Heart right ventricle (tissue), 16 donors: ENCODE results near the gene PCYT1B. TPM values are rescaled to one million over a fixed set of nuclear protein-coding genes. Genes with fewer than 3 reads are reported as not detected.

Experiments
- ATAC-seq, 8 donors: fragments of 200-7000 bp; cut with Tn5 transposase; one replicate each; pipeline ENCODE4 v1.9.1; 2020; ENCODE audit warnings: mild to moderate bottlenecking in 8 of 8, moderate library complexity in 8 of 8, moderate number of reproducible peaks in 1 of 8
- DNase-seq, 2 donors: peaks; one replicate each; pipeline ENCODE4 v3.0.0-alpha.2; 2020
- H3K27ac ChIP-seq, 10 donors: fragments of 200-600 bp; sonication (generic) in 2 of 10; one replicate each; pipeline versions ENCODE4 v1.5.0 to v1.8.0; 2020 to 2022; ENCODE audit warnings: mild to moderate bottlenecking in 3 of 10
- H3K27me3 ChIP-seq, 7 donors: fragments of 200-600 bp; one replicate each; pipeline ENCODE4 v1.8.0; 2021 to 2022; ENCODE audit warnings: mild to moderate bottlenecking in 2 of 7
- H3K36me3 ChIP-seq, 9 donors: fragments of 200-600 bp; sonication (generic) in 1 of 9; one replicate each; pipeline versions ENCODE4 v1.5.0 to v1.8.0; 2020 to 2022; ENCODE audit warnings: mild to moderate bottlenecking in 2 of 9
- H3K4me1 ChIP-seq, 9 donors: fragments of 200-600 bp; sonication (generic) in 1 of 9; one replicate each; pipeline versions ENCODE4 v1.5.0 to v1.8.0; 2020 to 2022; ENCODE audit warnings: mild to moderate bottlenecking in 4 of 9
- H3K4me3 ChIP-seq, 10 donors: fragments of 200-600 bp; sonication (generic) in 2 of 10; one replicate each; pipeline versions ENCODE4 v1.5.0 to v1.8.0; 2020 to 2022; ENCODE audit warnings: mild to moderate bottlenecking in 7 of 10, moderate library complexity in 2 of 10
- H3K9me3 ChIP-seq, 11 donors: fragments of 200-600 bp in 10 of 11; sonication (generic) in 2 of 11; one replicate each; pipeline versions ENCODE4 v1.5.0 to v1.8.0; 2013 to 2022; ENCODE audit warnings: mild to moderate bottlenecking in 2 of 11, control low read depth in 1 of 11, moderate library complexity in 1 of 11
- CTCF ChIP-seq, 9 donors: fragments of 200-600 bp; sonication (generic) in 2 of 9; IDR thresholded peaks; one replicate each; pipeline versions ENCODE4 v1.5.0 to v1.8.0; 2021 to 2022; ENCODE audit warnings: antibody characterized with exemption in 9 of 9, mild to moderate bottlenecking in 5 of 9, moderate library complexity in 1 of 9
- WGBS, 2 donors: extraction: QIAGEN DNeasy Blood & Tissue Kit; methylation state at CpG; one replicate each; pipeline ENCODE4 v1.1.7; 2013; ENCODE audit warnings: inconsistent platforms in 1 of 2; 5-methylcytosine and 5-hydroxymethylcytosine counted together
- intact Hi-C, 10 donors: fragments of 100-400 bp; cut with DNase I; formaldehyde crosslinking; loops; one replicate each; pipeline versions ENCODE4 v1.11.1 to v1.14.2; 2022
- polyA plus RNA-seq, 2 donors: library from polyadenylated mRNA; stranded (reverse); fragments of 200-250 nt; gene quantifications; one replicate each; pipeline ENCODE4 v1.2.3, GENCODE V29; 2013
- total RNA-seq, 10 donors: library from RNA; stranded (reverse); fragmentation: NEBNext Ultra II Directional in 3 of 10; extraction: Animal tissue kit (Norgen Biotek cat#: 25700) in 3 of 10; gene quantifications; one replicate each; pipeline versions ENCODE4 v1.2.1 to v1.2.4, GENCODE V29; 2021 to 2023
- donor health status: Arrhythmogenic right ventricular cardiomyopathy.
- donor health status: ischemic (EF 13 %, LVEDD 7.1; RV severe dilation, severe dysfunction).
- donor health status: healthy with polysubstance abuse.
- donor health status: DM: no; HTN: yes; CAD: no.
- donor health status: DM: no; HTN: no; CAD: no.
- donor health status: ischemic (EF 25% LVEDD 6.9; RV normal size, moderate dysfunction).
- donor health status: ischemic (EF 25% LVEDD 5.7; RV mildly dilated, moderate dysfunction).
- donor health status: healthy.
- donor health status: DM: yes; HTN: yes; CAD: no.
- donor health status: Ischemic cardiomyopathy.
- donor health status: ischemic (EF 35%, LVEDD 5.7; RV mildly dilated, moderate dysfunction).
- donor health status: nonischemic (EF 11% LVEDD 7.7; RV severe dilation, severe dysfunction).
- donor health status: DM: yes; HTN: yes; CAD: no.
- donor health status: PGD.
- donor health status: ischemic (EF 29% LVEDD 5.4; RV normal size, mild dysfunction).
- donor health status: nonischemic (EF 23%, LVEDD 6.1; RV moderate dilation, normal function).

PCYT1B gene
- total and polyA plus RNA-seq, 12 donors: 0.07 to 0.34 (median 0.13) TPM; not detected in 5

GRCh38 chrX:24692305-24692704 lies 45.2 kb upstream of the PCYT1B start:
- no peak for TF ChIP-seq CTCF (IDR thresholded peaks at IDR 0.05)
- peaks cover 0 to 15% (median 6%) of the 10 kb centered on the region in 9 donors for H3K4me1 ChIP-seq
- H3K4me3 ChIP-seq: no peak overlapping the region
- H3K36me3 ChIP-seq: no peaks in the 10 kb centered on the region
- WGBS, 2 donors: 69 to 75% methylated on average over 4 of the region's 4 CpGs
- H3K27me3 ChIP-seq: no peaks in the 10 kb centered on the region
- no peaks in the 10 kb centered on the region for H3K9me3 ChIP-seq
- intact Hi-C loops: no loop called here
- H3K27ac ChIP-seq: no peak overlapping the region
- DNase-seq: no peak
- ATAC-seq: no peak

GRCh38 chrX:24684048-24684447 lies 36.9 kb upstream of the PCYT1B start:
- DNase-seq (no peak), ATAC-seq (no peak)
- no peak overlapping the region for H3K4me3 ChIP-seq
- WGBS, 2 donors: 74 to 90% methylated on average over 2 of the region's 2 CpGs
- no peaks in the 10 kb centered on the region for H3K27me3 ChIP-seq
- no peak for TF ChIP-seq CTCF (IDR thresholded peaks at IDR 0.05)
- no peaks in the 10 kb centered on the region for H3K9me3 ChIP-seq
- no peaks in the 10 kb centered on the region for H3K36me3 ChIP-seq
- H3K4me1 ChIP-seq: no peaks in the 10 kb centered on the region
- no peak overlapping the region for H3K27ac ChIP-seq
- intact Hi-C loops: no loop called here

GRCh38 chrX:24682739-24683432 lies 35.7 kb upstream of the PCYT1B start:
- Histone ChIP-seq H3K27ac (no peak overlapping the region), H3K36me3 (no peaks in the 10 kb centered on the region), H3K4me3 (no peak overlapping the region), H3K9me3 (no peaks in the 10 kb centered on the region), H3K27me3 (no peaks in the 10 kb centered on the region), H3K4me1 (no peaks in the 10 kb centered on the region)
- intact Hi-C loops: no loop called here
- TF ChIP-seq CTCF (IDR thresholded peaks at IDR 0.05): no peak
- ATAC-seq (no peak), DNase-seq (no peak)
- WGBS, 2 donors: 90 to 93% methylated on average over 7 of the region's 7 CpGs

GRCh38 chrX:24676403-24677024 lies 29.4 kb upstream of the PCYT1B start:
- DNase-seq: no peak
- intact Hi-C loops: no loop called here
- no peaks in the 10 kb centered on the region for H3K36me3 ChIP-seq
- no peaks in the 10 kb centered on the region for H3K4me1 ChIP-seq
- ATAC-seq: no peak
- H3K27me3 ChIP-seq: peaks cover 0 to 25% (median 0%) of the 10 kb centered on the region in 7 donors
- no peak overlapping the region for H3K27ac ChIP-seq
- WGBS, 2 donors: 37 to 39% methylated on average over 5 of the region's 5 CpGs
- peak in 8 of 9 donors; percentile 25 to 62 (median 52) for TF ChIP-seq CTCF (IDR thresholded peaks at IDR 0.05)
- H3K9me3 ChIP-seq: no peaks in the 10 kb centered on the region
- no peak overlapping the region for H3K4me3 ChIP-seq
